ENCODE results near the gene ZNF616. TPM values are rescaled to one million over a fixed set of nuclear protein-coding genes. Genes with fewer than 3 reads are reported as not detected.

Gene ZNF616
- total RNA-seq, 1 donor = 12.5 TPM

DNA sequence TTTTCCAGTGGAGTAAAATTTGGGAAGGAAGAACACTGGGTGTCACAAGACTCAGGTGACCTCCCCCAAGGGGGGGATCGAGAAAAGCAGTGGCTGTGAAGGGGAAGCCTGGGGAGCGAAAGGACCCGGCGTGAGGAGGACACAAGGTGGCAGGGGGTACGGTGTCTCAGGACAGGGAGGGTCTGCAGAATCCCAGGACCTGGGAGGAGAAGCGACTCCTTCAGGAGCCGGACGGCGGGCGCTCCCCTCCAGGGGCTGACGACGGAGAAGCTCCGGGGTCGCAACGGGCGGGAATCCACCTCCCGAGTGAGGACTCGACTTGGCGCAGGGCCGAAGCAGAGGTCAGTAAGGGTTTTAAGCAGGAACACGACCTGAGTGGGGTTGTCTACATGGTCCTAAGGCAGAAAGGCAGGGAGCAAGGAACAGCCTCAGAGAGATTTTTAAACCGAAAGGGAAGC is 31.2 kb upstream of the ZNF616 start:
- peak overlapping the region; percentile 92 for H3K4me3 ChIP-seq (ENCODE audit: low read depth, low read length)
- TF ChIP-seq, protein P1, sequence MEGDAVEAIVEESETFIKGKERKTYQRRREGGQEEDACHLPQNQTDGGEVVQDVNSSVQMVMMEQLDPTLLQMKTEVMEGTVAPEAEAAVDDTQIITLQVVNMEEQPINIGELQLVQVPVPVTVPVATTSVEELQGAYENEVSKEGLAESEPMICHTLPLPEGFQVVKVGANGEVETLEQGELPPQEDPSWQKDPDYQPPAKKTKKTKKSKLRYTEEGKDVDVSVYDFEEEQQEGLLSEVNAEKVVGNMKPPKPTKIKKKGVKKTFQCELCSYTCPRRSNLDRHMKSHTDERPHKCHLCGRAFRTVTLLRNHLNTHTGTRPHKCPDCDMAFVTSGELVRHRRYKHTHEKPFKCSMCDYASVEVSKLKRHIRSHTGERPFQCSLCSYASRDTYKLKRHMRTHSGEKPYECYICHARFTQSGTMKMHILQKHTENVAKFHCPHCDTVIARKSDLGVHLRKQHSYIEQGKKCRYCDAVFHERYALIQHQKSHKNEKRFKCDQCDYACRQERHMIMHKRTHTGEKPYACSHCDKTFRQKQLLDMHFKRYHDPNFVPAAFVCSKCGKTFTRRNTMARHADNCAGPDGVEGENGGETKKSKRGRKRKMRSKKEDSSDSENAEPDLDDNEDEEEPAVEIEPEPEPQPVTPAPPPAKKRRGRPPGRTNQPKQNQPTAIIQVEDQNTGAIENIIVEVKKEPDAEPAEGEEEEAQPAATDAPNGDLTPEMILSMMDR (IDR thresholded peaks at IDR 0.05; ENCODE audit: insufficient read depth, low read depth, low read length) = no peak
- no peak for DNase-seq (ENCODE audit: low read depth)

DNA sequence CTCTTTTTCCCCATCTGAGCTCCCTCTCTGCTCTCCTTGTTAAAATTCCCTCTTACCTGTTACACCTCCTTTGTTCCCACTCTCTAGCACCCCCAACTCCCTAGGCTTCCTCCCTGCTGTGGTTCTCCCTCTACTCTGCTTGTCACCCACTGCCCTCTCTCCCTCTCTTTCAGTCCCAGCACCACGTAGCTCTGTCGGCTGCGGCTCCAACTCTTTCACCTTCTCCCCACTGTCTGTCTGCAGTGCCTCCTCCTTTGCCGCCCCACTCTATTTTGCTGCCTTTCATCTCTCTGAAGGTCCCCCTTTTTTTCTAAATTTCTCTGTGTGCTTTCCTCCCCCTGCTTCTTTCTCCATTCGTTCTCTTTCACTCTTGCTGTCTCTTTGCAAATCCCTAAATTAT is 30.6 kb upstream of the ZNF616 start:
- TF ChIP-seq, protein P1 (IDR thresholded peaks at IDR 0.05; ENCODE audit: insufficient read depth, low read depth, low read length) = no peak
- no peak for DNase-seq (ENCODE audit: low read depth)
- H3K4me3 ChIP-seq (ENCODE audit: low read depth, low read length) = peak overlapping the region; percentile 92

DNA sequence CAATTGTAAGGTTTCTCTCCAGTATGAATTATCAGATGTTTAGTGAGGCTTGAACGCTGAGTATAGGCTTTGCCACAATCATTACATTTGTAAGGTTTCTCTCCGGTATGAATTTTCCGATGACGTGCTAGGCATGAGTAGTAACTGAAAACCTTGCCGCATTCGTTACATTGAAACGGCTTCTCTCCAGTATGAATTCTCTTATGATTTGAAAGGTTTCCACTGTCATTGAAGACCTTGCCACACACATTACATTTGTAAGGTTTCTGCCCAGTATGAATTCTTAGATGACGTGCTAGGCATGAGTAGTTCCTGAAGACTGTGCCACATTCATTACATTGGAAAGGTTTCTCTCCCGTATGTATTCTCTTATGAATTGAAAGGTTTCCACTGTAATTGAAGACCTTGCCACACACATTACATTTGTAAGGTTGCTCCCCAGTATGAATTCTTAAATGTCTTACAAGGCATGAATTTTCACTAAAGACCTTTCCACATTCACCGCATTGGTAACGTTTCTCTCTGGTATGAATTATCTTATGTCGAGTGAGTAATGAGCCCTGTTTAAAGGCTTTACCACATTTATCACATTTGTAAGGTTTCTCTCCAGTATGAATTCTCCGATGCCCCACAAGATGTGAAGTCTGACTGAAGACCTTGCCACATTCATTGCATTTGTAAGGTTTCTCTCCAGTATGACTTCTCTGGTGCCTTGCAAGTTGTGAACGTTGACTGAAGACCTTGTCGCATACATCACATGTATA is 16.0 kb upstream of the ZNF616 start:
- TF ChIP-seq, protein P1 (IDR thresholded peaks at IDR 0.05; ENCODE audit: insufficient read depth, low read depth, low read length) = no peak
- no peak overlapping the region for H3K4me3 ChIP-seq (ENCODE audit: low read depth, low read length)
- DNase-seq (ENCODE audit: low read depth) = no peak

DNA sequence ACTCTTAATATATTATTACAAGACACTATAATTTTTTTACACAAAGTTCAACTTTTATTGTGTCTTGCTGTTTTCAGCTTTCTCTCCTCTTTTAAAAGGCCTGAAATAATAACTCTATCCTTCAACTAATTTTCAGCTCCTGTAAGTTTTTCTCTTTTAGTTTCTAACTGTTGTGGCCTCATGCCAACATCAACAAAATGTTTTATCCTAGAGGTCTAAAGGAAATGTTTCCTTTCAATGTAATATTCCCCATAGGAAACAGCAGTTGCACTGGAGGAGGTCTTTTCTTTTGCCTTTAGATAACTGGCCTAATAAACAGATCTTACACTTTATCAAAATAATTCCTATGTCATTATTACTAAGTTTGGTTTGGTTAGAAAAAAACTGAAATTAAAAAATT is 8.5 kb upstream of the ZNF616 start:
- DNase-seq (ENCODE audit: low read depth) = no peak
- TF ChIP-seq, protein P1 (IDR thresholded peaks at IDR 0.05; ENCODE audit: insufficient read depth, low read depth, low read length) = no peak
- no peak overlapping the region for H3K4me3 ChIP-seq (ENCODE audit: low read depth, low read length)

DNA sequence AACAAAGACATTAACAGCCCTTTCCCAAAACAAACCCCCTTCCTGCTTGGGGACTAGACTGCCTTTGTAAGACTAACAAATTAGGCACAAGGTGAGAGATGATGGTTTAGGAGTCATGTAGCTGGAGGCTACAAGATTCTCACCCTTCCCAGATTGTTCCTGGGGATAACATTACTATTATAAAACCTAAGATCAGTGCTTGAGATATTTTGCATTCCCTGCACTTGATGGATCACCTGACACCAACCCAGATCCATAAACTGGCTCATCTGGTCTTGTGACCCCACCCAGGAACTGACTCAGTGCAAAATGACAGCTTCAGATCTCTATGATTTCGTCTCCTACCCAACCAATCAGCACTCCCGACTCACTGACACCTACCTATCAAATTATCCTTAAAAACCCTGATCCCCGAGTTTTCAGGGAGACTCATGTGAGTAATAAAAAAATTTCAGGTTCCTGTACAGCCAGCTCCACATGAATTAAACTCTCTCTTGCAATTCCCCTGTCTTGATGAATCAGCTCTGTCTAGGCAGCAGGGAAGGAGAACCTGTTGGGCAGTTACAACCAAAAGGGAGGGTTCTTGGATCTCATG is 2.4 kb upstream of the ZNF616 start:
- no peak overlapping the region for H3K4me3 ChIP-seq (ENCODE audit: low read depth, low read length)
- no peak for DNase-seq (ENCODE audit: low read depth)
- TF ChIP-seq, protein P1 (IDR thresholded peaks at IDR 0.05; ENCODE audit: insufficient read depth, low read depth, low read length) = no peak

DNA sequence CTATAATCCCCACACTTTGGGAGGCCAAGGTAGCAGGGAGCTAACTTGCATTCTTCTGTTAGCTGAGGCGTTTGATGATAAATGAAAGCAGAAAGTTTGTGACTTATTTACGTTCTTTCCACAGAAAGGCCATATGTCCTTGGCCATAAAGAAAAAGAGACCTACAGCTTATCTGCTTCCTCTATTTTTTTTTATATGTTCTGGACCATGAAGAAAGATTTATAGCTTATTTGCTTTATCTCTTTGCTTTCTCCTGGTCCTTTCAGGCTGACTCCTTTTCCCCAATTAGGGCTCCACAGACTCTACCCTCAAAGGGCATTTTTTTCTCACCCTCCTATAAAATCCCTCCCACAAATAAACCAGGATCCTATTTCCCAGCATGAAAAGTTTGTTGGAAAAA is 1.5 kb upstream of the ZNF616 start:
- DNase-seq (ENCODE audit: low read depth) = no peak
- no peak overlapping the region for H3K4me3 ChIP-seq (ENCODE audit: low read depth, low read length)
- TF ChIP-seq, protein P1 (IDR thresholded peaks at IDR 0.05; ENCODE audit: insufficient read depth, low read depth, low read length) = no peak
